Mesenchymal stem cell (in vitro differentiated cells and primary cell): Measurements from ENCODE around the gene BTBD2.

ENCODE experiments used
- DNase-seq: peaks from one replicate; pipeline ENCODE4 v3.0.0-alpha.2; 2013
- H2AFZ ChIP-seq: one replicate; pipeline ENCODE4 v1.6.1; 2013; ENCODE audit warnings: low read depth, mild to moderate bottlenecking, control low read depth, inconsistent platforms, low read length, moderate library complexity
- H2AK5ac ChIP-seq: 2 replicates; pipeline ENCODE4 v1.6.1; 2013; ENCODE audit warnings: low read length, moderate library complexity, mild to moderate bottlenecking, inconsistent platforms; ENCODE audit not compliant: severe bottlenecking
- H2BK120ac ChIP-seq: one replicate; pipeline ENCODE4 v1.6.1; 2013; ENCODE audit warnings: low read depth, mild to moderate bottlenecking, inconsistent platforms, low read length, moderate library complexity
- H2BK12ac ChIP-seq, 2 experiments: one replicate each; pipeline ENCODE4 v1.6.1; 2013; ENCODE audit warnings: inconsistent platforms in 2 of 2, low read length in 2 of 2, mild to moderate bottlenecking in 2 of 2, moderate library complexity in 2 of 2, control low read depth in 1 of 2
- H2BK15ac ChIP-seq: one replicate; pipeline ENCODE4 v1.6.1; 2013; ENCODE audit warnings: mild to moderate bottlenecking, low read depth, inconsistent platforms; ENCODE audit not compliant: poor library complexity, severe bottlenecking
- H2BK5ac ChIP-seq: 2 replicates; pipeline ENCODE4 v1.6.1; 2013; ENCODE audit warnings: low read depth, mild to moderate bottlenecking, low read length, control low read depth, inconsistent platforms; ENCODE audit not compliant: poor library complexity, severe bottlenecking
- H3K14ac ChIP-seq, 2 experiments: one replicate each; pipeline ENCODE4 v1.6.1; 2013; ENCODE audit warnings: inconsistent platforms in 2 of 2, low read length in 2 of 2, control low read depth in 1 of 2, mild to moderate bottlenecking in 1 of 2, moderate library complexity in 1 of 2
- H3K18ac ChIP-seq, 2 experiments: one replicate each; pipeline ENCODE4 v1.6.1; 2013; ENCODE audit warnings: inconsistent platforms in 2 of 2, low read length in 2 of 2, control low read depth in 1 of 2, low read depth in 1 of 2, mild to moderate bottlenecking in 1 of 2
- H3K23ac ChIP-seq, 2 experiments: one replicate each; pipeline ENCODE4 v1.6.1; 2013; ENCODE audit warnings: inconsistent platforms in 2 of 2, low read length in 2 of 2, mild to moderate bottlenecking in 2 of 2, moderate library complexity in 2 of 2, control low read depth in 1 of 2
- H3K27ac ChIP-seq: 2 replicates; pipeline ENCODE4 v1.5.1; 2013; ENCODE audit warnings: mild to moderate bottlenecking, moderate library complexity, low read length, control low read depth, inconsistent platforms; ENCODE audit not compliant: poor library complexity, severe bottlenecking
- H3K27me3 ChIP-seq, 2 experiments: 2 replicates each; pipeline versions ENCODE4 v1.6.1 to v1.7.0; 2013; ENCODE audit warnings: low read length in 2 of 2, mild to moderate bottlenecking in 2 of 2, moderate library complexity in 2 of 2, control low read depth in 1 of 2, inconsistent platforms in 1 of 2; ENCODE audit not compliant: control insufficient read depth in 1 of 2, insufficient read depth in 1 of 2
- H3K36me3 ChIP-seq, 2 experiments: 2 replicates each; pipeline versions ENCODE4 v1.6.1 to v1.7.0; 2013; ENCODE audit warnings: low read length in 2 of 2, control low read depth in 1 of 2, inconsistent platforms in 1 of 2, low read depth in 1 of 2, mild to moderate bottlenecking in 1 of 2; ENCODE audit not compliant: insufficient read depth in 2 of 2, control insufficient read depth in 1 of 2
- H3K4ac ChIP-seq, 2 experiments: one replicate each; pipeline ENCODE4 v1.6.1; 2013; ENCODE audit warnings: inconsistent platforms in 2 of 2, low read length in 2 of 2, mild to moderate bottlenecking in 2 of 2, moderate library complexity in 2 of 2, control low read depth in 1 of 2, low read depth in 1 of 2
- H3K4me1 ChIP-seq: 2 replicates; pipeline ENCODE4 v1.6.1; 2013; ENCODE audit warnings: low read depth, low read length, control low read depth; ENCODE audit not compliant: control insufficient read depth, insufficient read depth
- H3K4me2 ChIP-seq: 2 replicates; pipeline ENCODE4 v1.6.1; 2013; ENCODE audit warnings: low read length, mild to moderate bottlenecking, inconsistent platforms; ENCODE audit not compliant: poor library complexity, severe bottlenecking
- H3K4me3 ChIP-seq, 2 experiments: 2 replicates each; pipeline versions ENCODE4 v1.5.1 to v1.7.0; 2013; ENCODE audit warnings: low read length in 2 of 2, mild to moderate bottlenecking in 2 of 2, control low read depth in 1 of 2, low read depth in 1 of 2; ENCODE audit not compliant: insufficient read depth in 1 of 2
- H3K79me1 ChIP-seq: replicated peaks from 2 replicates; pipeline ENCODE4 v1.6.1; 2013; ENCODE audit warnings: mild to moderate bottlenecking, control low read depth, low read length, inconsistent platforms; ENCODE audit not compliant: poor library complexity, severe bottlenecking
- H3K9ac ChIP-seq: 2 replicates; pipeline ENCODE4 v1.7.0; 2013; ENCODE audit warnings: mild to moderate bottlenecking, low read length, moderate library complexity
- H3K9me3 ChIP-seq: 2 replicates; pipeline ENCODE4 v1.7.0; 2013; ENCODE audit warnings: mild to moderate bottlenecking, low read length; ENCODE audit not compliant: control insufficient read depth
- H4K8ac ChIP-seq: one replicate; pipeline ENCODE4 v1.6.1; 2013; ENCODE audit warnings: inconsistent platforms, mild to moderate bottlenecking, low read length, moderate library complexity
- H4K91ac ChIP-seq: one replicate; pipeline ENCODE4 v1.6.1; 2013; ENCODE audit warnings: mild to moderate bottlenecking, low read length, inconsistent platforms
- WGBS: methylation state at CpG from one replicate; pipeline ENCODE4 v1.1.7; 2013; ENCODE audit warnings: mixed read lengths; 5-methylcytosine and 5-hydroxymethylcytosine counted together

BTBD2 gene

DNA sequence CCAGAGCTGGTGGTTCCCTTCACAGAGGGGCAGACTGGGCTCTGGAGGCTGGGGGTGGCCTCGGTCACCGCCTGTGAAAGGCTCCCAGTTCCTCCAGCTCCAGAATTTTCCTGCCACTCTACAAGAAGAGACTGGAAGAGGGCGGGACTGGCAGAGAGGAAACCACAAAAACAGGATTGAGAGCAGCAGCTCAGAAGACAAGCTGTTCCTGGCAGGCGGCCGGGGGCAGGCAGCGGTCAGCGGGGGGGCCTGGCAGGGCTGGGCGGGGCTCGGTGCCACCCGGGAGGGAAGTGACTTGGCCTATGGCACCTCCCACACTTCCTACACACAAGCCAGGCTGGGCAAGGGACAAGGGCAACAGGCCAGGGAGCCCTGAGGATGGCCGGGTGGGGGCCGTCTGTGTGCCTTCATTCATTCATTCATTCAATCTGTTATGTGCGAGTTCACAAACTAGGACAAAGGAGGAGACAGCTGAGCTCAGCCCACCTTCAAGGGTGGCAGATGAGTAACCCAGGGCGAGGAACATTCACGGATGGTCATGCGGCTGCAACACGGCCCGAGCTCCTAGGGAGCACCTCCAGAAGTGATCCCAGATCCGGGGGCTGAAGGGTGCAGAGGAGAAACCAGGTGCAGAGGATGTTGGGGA is 16.9 kb upstream of the BTBD2 start:
- peak overlapping the region; percentile 95 for H2BK15ac ChIP-seq
- H3K27me3 ChIP-seq: no peaks in the 10 kb centered on the region
- peak overlapping the region; percentile 97 for H4K91ac ChIP-seq
- no peak overlapping the region for H2AFZ ChIP-seq
- peak overlapping the region; percentile 86 for H2BK120ac ChIP-seq
- H3K9ac ChIP-seq: peak overlapping the region; percentile 67
- WGBS: 36% methylated on average over 19 of the region's 19 CpGs
- H2BK5ac ChIP-seq: peak overlapping the region; percentile 74
- no peak overlapping the region for H3K14ac ChIP-seq
- no peaks in the 10 kb centered on the region for H3K79me1 ChIP-seq
- peak overlapping the region; percentile 94 for H4K8ac ChIP-seq
- H3K4me1 ChIP-seq: peaks cover 25% of the 10 kb centered on the region
- H3K27ac ChIP-seq: peak overlapping the region; percentile 78
- H3K4me3 ChIP-seq: peak overlapping the region in 1 of 2 experiments; percentile 42
- peaks cover 0 to 2% of the 10 kb centered on the region in 2 experiments for H3K36me3 ChIP-seq
- peak overlapping the region; percentile 58 for H3K4me2 ChIP-seq
- H3K23ac ChIP-seq: no peak overlapping the region
- H3K4ac ChIP-seq: peak overlapping the region; percentile 55 to 60
- no peaks in the 10 kb centered on the region for H3K9me3 ChIP-seq
- H2AK5ac ChIP-seq: no peak overlapping the region
- peak overlapping the region; percentile 85 to 95 for H3K18ac ChIP-seq
- peak; percentile 81 for DNase-seq
- H2BK12ac ChIP-seq: peak overlapping the region; percentile 76 to 92

DNA sequence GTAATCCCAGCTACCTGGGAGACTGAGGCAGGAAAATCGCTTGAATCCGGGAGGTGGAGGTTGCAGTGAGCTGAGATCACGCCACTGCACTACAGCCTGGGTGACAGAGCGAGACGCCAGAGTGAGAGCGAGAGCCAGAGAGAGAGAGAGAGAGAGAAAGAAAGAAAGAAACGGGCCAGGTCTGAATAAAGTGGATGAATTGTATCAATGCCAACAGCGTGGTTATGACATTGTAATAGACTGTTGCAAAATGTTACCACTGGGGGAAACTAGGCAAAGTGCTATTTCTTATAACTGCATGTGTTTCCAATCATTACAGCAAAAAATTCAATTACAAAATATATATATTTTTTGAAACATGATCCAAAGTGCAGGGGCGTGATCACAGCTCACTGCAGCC is 11.8 kb upstream of the BTBD2 start:
- Histone ChIP-seq H3K14ac (no peak overlapping the region), H4K8ac (no peak overlapping the region), H2AFZ (no peak overlapping the region), H3K4me2 (no peak overlapping the region), H3K4me3 (peak overlapping the region in 1 of 2 experiments; percentile 53), H3K23ac (no peak overlapping the region), H4K91ac (no peak overlapping the region), H2BK120ac (no peak overlapping the region), H3K9ac (peak overlapping the region; percentile 59), H3K9me3 (peaks cover 3% of the 10 kb centered on the region), H3K4ac (no peak overlapping the region), H2BK12ac (no peak overlapping the region), H3K4me1 (peaks cover 15% of the 10 kb centered on the region), H2AK5ac (no peak overlapping the region), H3K36me3 (no peaks in the 10 kb centered on the region), H3K18ac (no peak overlapping the region), H3K27ac (no peak overlapping the region), H2BK5ac (no peak overlapping the region), H3K27me3 (no peaks in the 10 kb centered on the region), H2BK15ac (no peak overlapping the region), H3K79me1 (no peaks in the 10 kb centered on the region)
- 89% methylated on average over 8 of the region's 9 CpGs for WGBS
- peak; percentile 29 for DNase-seq

- Histone ChIP-seq H2AFZ (no peak overlapping the region), H2BK5ac (no peak overlapping the region), H4K91ac (no peak overlapping the region), H3K36me3 (no peaks in the 10 kb centered on the region), H3K4me2 (no peak overlapping the region), H3K9me3 (peaks cover 3% of the 10 kb centered on the region), H3K27ac (no peak overlapping the region), H3K18ac (no peak overlapping the region), H3K4ac (no peak overlapping the region), H4K8ac (no peak overlapping the region), H3K4me3 (peak overlapping the region in 1 of 2 experiments; percentile 53), H3K23ac (no peak overlapping the region), H3K14ac (no peak overlapping the region), H3K9ac (peak overlapping the region; percentile 59), H2BK120ac (no peak overlapping the region), H3K4me1 (peaks cover 10% of the 10 kb centered on the region), H2BK15ac (no peak overlapping the region), H3K79me1 (no peaks in the 10 kb centered on the region), H2BK12ac (no peak overlapping the region), H2AK5ac (no peak overlapping the region), H3K27me3 (peaks cover 0 to under 1% of the 10 kb centered on the region in 2 experiments)
- 96% methylated on average over 10 of the region's 10 CpGs for WGBS
- DNase-seq: no peak
Observed at GRCh38 chr19:2026770-2027169, 11.3 kb upstream of the BTBD2 start.

GRCh38 chr19:2022289-2022688 is 6.8 kb upstream of the BTBD2 start:
- Histone ChIP-seq H2BK120ac (no peak overlapping the region), H4K91ac (no peak overlapping the region), H2AK5ac (no peak overlapping the region), H3K4ac (no peak overlapping the region), H3K27ac (no peak overlapping the region), H3K27me3 (peaks cover 4 to 7% of the 10 kb centered on the region in 2 experiments), H3K36me3 (no peaks in the 10 kb centered on the region), H2BK5ac (no peak overlapping the region), H3K23ac (no peak overlapping the region), H3K9me3 (peaks cover 3% of the 10 kb centered on the region), H3K14ac (no peak overlapping the region), H3K4me2 (no peak overlapping the region), H4K8ac (no peak overlapping the region), H3K9ac (no peak overlapping the region), H2BK15ac (no peak overlapping the region), H3K79me1 (no peaks in the 10 kb centered on the region), H3K18ac (no peak overlapping the region), H2AFZ (no peak overlapping the region), H2BK12ac (no peak overlapping the region), H3K4me3 (no peak overlapping the region), H3K4me1 (no peaks in the 10 kb centered on the region)
- DNase-seq: no peak
- WGBS: 98% methylated on average over 2 of the region's 2 CpGs
